ENCODE measurements around the gene OMA1.

- TF ChIP-seq POLR2A (IDR thresholded peaks at IDR 0.05) (no peak), CTCF (IDR thresholded peaks at IDR 0.05) (no peak), EP300 (IDR thresholded peaks at IDR 0.05) (no peak)
Measured at GRCh38 chr1:58568911-58569310, 22.4 kb upstream of the OMA1 start.

Data from ovary (tissue), 3 donors.